ENCODE measurements around the gene UBE2H.

Gene UBE2H

DNA sequence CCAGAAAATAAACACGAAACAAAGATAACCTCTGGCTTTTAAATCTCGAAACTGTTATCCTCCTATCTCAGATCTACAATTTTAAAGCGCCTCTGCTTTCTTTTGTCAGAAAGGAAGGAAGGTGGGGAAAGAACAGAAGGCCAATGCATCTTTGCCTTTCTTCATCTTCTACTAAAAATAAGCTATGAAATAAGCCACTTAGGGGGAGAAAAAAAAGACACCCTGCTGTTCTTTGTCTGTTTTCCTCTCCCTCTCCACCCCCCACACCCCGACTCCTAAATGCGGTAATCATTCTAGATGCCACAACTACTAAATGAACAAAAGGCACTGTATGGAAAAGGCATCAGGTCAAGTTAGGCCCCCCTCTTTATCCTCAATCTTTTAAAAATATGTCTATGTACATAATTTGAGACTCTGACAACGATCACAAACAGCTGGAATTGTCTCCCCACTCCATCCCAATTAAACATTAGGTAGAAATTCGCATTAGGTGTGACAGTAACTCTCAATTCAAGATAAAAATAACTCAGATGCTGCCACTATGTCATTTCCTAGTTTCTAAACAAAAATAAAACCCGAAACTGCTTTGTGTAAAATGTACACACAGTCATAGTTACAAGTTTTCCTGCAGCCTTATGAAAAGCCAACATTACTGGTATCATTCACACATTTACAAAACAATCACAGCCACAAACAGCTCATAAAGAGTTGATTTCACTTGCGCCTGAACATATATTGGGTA lies 2.4 kb downstream of the UBE2H start:
- peak; percentile 41 for DNase-seq

DNA sequence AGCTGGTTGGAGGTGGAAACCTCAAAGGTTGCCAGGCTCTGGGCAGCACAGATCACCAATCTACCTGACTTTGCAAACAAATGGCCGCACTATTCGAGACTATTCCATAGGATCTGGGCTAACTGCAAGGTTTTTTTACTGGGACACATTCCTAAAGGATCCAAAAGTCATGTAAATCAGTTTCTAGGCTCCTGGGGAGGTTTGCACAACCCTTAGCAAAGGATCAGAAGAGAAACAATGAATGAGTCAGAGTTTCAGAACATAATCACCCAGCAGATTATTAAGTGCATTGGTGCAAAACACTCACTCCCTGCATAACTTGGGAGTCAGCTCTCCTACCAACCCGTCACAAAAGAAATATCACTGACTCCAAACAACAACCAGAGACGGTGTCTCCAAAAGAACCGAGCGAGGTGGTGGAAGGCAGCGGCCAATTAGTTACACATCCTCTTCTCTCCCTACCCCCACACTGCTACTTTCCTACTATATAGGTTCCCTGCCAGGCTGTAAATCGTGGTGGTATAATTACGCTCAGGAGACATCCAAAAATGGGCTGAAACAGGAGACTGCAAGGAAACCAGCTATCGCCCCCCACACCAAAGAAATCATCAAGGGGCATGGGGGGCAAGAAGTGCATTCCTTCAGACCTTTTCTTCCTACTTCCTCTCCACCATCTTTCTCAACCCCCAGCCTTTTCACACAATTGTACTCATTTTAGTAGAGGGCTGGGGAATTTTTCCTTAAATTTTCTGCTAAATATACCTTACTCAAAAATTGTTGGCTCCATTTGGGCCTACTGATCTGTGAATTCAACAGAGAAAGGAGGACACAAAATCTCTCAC lies 3.2 kb downstream of the UBE2H start:
- DNase-seq, result peak; percentile 56

DNA sequence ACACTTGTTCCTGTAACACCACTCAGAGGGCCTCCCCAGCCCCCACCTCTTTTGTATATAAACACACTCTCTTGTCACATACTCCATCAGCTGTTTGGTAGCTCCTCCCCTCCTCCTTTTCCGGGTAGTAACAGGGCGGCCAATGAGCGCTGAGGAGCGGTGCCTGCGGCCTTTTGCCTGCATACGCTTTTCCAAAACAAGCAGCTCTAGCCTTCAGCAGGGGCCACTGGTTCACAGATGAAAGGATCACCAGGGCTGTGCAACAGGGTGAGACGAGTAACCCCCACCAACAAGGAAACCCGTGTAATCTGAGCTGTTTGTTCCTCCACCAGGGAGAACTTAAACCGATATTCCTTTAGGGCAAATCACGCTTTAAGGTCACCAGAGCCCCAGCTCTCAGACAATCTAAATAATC lies 3.9 kb downstream of the UBE2H start:
- DNase-seq, result peak; percentile 92

DNA sequence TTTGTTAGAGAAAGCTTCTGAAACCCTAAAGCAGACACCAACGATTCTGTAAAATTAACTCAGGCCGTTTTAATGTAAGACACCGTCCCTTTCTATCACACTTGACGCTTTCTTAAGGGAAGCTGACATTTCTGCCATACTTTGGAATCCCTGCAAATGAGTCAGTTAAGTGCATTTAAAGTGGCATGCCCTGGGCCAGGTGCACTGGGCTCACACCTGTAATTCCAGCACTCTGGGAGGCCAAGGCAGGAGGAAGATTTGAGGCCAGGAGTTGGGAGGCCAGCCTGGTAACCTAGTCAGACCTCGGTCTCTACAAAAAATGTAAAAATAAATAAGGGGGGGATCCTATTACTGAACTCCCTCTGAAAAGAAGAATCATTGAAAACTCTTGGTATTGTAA lies 4.4 kb downstream of the UBE2H start:
- DNase-seq, result no peak

DNA sequence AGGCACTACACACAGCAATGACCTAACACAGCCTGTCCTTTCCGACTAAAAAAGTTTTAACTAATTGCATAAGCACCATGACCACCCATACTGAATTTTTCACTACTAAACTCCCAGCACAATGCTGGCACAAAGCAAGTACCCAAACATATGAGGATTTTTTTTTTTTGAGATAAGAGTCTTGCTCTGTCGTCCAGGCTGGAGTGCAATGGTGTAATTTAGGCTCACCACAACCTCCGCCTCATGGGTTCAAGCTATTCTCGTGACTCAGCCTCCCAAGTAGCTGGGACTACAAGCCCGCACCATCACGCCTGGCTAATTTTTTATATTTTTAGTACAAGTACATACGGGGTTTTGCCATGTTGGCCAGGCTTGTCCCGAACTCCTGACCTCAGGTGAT lies 5.1 kb downstream of the UBE2H start:
- DNase-seq, result no peak

DNA sequence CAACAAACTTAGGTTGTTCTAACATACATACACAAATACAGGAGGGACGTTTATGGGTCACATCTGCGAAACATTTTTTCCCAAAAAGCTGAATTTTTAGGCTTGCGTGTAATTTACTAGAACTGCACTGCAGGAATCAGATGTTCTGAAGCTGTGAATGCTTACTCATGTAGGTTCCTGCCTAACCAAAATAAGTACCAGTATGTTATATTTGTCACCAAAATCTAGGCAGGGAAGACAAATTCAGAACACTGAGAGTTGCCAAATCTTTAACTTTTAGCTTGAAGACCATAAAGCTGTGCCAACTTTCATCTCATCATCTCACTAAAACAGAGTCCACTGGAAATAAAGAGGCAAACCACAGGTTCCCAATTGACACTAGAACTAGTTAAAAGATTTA lies 5.7 kb downstream of the UBE2H start:
- DNase-seq, result no peak

DNA sequence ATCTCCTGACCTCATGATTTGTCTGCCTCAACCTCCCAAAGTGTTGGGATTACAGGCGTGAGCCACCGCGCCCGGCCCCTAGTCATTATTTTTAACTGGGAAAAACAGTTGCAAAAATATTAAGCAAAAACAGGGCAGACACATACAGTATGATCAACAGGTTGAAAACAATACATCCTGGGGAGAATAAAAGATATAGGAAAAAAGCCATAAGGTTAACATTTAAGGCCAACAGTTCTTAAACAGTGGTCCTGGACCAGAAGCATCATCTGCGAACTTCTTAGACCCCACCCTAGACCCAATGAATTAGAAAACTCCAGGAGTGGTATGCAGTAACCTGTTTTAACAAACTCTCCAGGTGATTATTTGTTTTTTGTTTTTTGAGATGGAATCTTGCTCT lies 6.5 kb downstream of the UBE2H start:
- DNase-seq, result no peak

DNA sequence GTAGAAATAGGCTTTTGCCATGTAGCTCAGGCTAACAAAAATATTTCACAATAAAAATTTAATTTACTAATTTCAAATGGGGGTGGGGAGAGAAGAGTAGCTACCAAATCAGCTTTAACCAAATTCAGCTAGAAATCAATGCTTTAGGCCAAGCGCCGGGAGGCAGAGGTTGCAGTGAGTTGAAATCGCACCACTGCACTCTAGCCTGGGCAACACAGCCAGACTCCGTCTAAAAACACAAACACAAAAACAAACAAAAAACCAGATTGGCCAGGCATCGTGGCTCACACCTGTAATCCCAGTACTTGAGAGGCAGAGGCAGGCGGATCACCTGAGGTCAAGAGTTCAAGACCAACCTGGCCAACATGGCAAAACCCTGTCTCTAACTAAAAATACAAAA lies 9.4 kb downstream of the UBE2H start:
- DNase-seq, result no peak

DNA sequence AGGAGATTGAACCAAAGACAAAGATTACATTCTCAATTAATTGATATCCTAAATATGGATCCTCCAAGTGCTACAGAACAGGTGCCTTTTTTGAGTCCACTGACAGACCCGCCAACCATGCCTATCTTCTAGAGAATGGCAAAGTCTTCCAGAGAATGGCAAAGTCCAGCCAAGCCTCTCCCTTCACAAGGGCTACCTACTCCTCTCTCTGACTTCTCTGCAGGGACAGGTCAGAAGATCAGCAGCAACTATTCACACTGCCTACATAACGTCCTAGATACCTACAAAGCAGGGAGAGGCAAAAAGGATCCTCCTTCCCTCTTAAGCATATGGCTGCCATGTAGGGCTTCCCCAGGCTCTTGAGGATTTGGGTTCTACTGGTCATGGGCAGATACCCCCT lies 12.4 kb downstream of the UBE2H start:
- no peak for DNase-seq

DNA sequence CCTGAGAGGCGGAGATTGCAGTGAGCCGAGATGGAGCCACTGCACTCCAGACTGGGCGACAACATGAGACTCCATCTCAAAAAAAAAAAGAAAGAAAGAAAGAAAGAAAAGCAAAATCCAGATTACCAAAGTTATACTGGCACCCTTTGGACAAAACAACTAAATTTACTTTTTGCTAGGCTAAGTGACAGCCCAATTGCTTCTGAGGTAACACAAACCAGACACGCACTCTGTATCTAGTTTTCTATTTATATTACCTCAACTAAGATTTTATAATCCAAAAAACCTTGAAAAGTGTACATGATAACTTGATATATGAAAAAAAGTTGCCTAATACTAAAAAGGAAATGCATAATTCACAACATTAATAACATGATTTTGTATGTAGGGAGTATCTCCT lies 12.9 kb downstream of the UBE2H start:
- DNase-seq, result no peak

DNA sequence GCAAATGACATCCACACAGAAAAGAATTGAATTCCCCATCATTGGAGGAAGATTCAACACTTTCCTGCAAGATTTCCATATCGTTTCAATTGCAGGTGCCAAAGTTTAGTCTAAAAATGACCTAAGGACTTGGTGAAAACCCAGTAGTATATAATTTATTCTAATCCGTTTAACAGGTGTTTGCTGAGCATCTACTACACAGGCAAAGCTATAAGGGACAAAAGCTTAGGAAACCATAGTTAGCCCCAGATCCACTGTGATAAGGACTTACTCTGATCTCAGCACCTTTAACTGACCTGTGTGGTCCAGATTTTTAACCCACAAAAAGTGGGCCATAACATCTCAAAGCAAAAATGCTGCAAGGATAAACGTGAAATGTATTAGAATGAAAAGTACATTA lies 19.1 kb downstream of the UBE2H start:
- DNase-seq, result no peak

DNA sequence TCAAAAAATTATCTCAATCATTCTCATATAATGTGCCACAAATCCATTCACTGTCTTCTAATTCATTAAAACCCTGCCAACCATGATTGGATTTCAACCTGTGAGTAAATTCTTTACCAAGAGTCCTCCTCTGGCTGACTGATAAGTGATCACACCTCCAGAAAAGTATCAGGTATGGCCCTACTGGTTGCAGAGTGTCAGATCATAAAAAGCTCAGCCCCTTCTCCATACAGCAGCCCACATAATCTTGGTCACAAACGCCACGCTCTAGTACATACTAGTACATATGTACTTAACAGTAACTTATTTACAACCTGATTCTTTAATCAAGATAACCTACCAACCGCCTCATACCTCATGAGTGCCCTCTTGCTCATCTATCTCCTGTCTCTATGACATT lies 26.1 kb downstream of the UBE2H start:
- no peak for DNase-seq

DNA sequence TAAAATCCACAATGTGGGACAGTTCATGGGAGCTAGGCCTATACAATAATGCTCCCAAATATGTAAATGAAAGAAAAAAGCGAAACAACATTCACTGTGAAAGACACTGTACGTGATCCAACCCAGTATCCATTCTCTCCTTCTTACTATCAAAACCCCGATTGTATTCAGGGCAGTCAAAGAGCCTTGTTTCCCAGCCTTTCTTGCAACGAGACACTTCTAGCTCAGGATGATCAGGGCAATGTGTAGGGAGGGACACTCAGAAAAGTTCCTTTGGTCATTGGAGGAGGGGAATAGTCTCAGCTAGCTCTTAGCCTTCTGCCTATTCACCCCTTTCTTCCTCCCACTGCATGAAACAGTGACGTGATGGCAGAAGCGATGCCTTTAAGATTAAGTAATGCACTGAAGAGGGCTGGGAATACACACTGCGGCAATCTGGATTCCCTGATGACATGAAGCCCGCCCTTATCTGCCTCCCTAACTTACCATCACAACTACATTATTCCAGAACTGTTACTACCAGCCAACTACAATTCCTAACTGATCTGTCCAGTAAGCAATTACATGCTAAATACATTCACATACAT lies 27.3 kb downstream of the UBE2H start:
- no peak for DNase-seq

DNA sequence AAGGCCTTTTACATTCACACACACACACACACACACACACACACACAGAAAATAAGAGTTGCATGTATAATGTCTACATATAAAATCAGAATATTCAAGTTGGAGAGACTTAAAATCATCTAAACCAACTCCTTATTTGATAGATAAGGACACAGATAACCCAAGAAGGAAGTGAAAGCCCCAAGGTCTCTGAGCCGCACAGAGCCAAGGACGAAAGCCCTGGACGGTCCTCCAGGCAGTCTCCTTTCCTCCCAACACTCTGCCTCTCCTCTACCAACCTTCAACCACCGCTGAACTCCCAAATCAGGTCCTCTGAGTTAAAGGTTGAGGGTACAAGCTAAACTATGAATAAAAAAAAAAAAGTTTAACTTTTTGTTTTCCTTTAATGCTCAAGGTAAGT lies 28.2 kb downstream of the UBE2H start:
- DNase-seq, result no peak

DNA sequence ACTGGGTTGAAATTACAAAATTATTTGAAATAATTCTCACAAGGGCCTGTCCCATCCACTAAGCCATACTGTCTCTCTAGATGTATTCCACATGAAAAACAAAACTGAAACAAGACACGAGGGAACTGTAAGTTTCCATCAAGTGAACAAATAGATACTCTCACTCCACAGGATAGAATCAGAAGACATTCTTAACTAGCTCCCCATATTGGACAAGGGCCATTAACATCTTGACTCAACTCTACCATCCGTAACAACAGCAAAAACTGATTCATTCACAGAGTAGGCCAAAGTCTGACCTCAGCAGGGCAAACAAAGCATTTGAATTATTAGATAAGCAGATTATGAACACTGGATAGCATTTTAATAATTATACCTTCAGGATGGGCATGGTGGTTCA lies 29.1 kb downstream of the UBE2H start:
- no peak for DNase-seq

DNA sequence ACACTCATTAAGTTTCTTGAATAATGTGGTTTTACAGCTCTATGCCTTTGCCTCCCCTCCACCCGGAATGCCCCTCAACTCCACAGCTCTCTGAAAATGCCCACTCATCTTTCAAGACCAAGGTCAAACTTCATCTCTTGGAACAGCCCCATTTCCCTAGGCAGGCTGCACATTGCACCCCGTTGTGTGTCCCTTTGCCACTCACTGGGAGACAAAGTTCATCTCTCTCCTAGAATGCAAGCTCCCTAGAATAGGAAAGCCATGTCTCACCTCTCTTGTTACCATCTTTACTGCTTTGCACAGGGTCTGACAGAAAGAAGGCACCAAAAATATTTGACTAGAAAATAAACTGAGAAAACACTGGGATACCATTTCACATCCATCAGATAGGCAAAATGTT lies 33.3 kb downstream of the UBE2H start:
- DNase-seq, result no peak

DNA sequence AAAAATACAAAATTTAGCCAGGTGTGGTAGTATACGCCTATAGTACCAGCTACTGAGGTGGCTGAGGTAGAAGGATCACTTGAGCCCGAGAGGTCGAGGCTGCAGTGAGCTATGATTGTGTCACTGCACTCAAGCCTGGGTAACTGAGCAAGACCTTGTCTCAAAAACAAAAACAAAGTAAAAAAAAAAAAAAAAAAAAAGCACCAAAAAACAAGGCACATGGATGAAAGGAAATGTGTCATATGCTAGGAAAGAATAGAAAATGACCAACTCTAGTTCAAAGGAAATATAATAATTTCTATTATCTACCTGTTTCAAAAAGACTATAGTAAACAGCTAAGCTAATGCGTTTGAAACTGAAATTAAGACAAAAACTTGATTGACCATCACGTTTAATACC lies 33.8 kb downstream of the UBE2H start:
- DNase-seq, result no peak

DNA sequence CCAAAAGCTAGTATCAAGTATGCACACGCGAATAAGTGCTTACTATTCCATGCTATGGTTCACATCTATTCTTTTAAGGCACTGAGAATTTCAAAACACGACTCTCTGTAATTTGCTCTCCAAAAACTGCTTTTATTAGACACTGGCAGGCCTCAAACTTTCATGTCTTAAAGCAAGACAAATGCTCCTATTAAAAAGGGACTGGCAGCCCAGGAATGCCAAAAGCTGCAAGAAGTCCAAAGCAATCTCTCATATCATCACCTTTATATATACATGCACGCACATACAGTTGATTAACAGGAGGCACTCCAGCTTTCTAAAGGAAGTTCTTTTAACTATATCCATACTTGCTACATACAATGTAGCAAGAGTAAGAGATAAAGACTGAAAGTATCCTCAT lies 34.8 kb downstream of the UBE2H start:
- no peak for DNase-seq

DNA sequence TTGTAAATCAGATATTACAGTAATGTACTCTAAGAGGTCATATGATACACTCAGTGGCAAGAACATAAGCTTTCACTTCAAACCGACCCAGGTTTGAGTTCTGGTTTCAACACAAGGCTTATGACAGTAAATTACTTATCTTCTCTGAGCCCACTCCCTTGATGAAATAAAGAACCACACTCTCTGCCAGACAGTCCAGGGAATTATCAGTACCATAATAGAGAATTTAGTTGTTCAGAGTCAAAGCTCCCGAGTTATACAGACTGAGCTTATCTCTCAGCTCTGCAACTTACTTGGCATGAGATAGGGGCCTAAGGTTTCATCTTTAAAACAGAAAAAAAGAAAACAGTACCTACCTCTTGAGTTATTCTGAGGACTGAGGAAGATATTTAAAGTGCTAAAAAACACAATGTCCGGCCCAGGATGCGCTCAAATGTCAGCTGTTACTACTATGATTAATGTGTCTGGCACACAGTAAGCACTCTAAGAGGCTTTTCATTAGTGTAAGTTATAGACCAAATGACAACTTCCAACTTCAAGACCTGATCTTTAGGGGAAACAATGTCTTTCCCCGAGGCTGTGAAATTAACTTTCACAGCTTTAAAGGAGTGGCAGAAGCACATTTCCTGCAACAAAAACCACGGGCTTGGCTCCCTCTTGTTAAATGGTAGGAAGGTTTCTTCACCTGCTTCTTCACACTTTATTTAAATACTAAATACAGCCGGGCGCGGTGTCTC lies 38.1 kb downstream of the UBE2H start:
- no peak for DNase-seq

DNA sequence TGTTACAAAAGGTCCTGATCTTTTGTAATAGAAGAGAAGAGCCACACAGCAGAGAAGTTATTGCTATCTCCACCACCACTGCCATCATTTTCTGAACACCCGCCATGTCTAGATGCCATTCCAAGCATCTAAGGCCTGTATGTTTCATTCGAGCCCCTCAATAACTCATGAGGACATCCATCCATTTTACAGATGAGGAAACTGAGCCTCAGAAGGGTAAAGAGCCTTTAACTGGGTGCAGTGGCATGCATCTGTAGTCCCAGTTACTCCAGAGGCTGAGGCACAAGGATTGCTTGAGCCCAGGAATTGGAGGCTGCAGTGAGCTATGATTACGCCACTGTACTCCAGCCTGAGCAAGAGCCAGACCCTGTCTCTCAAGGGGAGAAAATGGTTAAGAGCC lies 39.3 kb downstream of the UBE2H start:
- DNase-seq, result no peak

DNA sequence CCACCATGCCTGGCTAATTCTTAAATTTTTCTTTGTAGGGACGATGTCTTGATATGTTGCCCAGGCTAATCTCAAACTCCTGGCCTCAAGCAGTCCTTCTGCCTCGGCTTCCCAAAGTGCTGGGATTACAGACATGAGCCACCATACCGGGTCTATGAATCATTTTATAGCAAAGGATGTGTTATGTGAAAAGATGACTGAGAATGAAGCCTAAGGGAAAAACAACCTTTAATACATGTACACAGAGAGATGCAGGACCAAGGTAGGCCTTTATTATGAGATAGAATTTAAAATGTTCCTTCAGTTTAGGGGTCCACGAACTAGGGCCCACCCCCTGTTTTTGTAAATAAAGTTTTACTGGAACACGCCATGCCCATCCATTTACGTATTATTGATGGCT lies 41.0 kb downstream of the UBE2H start:
- no peak for DNase-seq

DNA sequence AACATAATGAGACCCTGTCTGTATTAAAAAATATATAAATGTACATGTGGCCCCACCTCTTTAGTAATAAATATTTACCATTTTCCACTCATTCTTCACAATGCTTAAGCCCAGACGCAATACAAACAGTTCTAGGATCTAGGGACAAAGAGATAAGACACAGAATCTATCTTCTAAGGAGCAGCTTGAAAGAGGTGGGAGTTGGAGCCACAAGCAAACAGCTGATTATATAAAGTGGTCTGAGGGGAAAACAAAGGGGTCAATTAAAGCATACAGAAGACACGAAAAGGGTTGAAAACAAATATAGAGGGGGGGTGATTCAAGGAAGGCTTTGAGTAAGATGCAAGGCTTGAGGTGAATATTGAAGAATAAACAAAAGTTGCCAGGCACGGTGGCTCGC lies 43.1 kb downstream of the UBE2H start:
- no peak for DNase-seq

DNA sequence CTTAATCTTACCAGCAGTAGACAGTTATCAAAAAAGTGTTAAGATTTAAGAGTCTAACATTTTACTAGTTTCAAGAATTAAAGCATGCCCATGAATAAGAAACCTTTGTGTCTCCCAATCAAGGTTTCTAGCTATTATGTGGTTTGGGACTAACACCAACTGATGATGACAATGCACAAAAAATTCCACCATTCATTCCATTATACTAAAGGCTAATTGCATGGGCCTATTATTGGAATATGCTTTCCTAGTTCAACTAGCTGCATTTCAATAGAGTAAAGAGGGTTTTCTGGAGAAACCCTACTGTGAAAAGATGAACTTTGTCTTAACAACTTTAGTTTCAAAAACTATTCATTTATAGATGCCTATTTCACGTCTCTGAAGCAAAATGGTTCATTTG lies 44.6 kb downstream of the UBE2H start:
- DNase-seq, result no peak
